Smooth muscle cell (in vitro differentiated cells): Measurements from ENCODE around the gene C12orf75. TPM values are rescaled to one million over a fixed set of nuclear protein-coding genes. Genes with fewer than 3 reads are reported as not detected.
"Not testable (repeated sequence)": the region's sequence is repeated elsewhere in the genome, so short reads cannot be mapped to it uniquely, and the experiment has no call there.

ENCODE experiments used
- DNase-seq: peaks from one replicate; lab custom pipeline; 2025; ENCODE audit not compliant: unreplicated experiment; lab: John Stamatoyannopoulos, UW
- H2AFZ ChIP-seq: fragments of 200-600 bp; sonication (generic); 2 replicates; pipeline ENCODE4 v1.6.0; 2016; ENCODE audit warnings: antibody characterized with exemption, low read depth, mild to moderate bottlenecking
- H3F3A ChIP-seq: fragments of 200-600 bp; sonication (generic); 2 replicates; pipeline ENCODE4 v1.6.0; 2017; ENCODE audit warnings: antibody characterized with exemption, low read depth
- H3K27ac ChIP-seq: fragments of 200-600 bp; sonication (generic); 2 replicates; pipeline ENCODE4 v1.5.1; 2016; ENCODE audit warnings: low read depth, mild to moderate bottlenecking
- H3K27me3 ChIP-seq: fragments of 200-600 bp; sonication (generic); 2 replicates; pipeline ENCODE4 v1.6.1; 2016; ENCODE audit warnings: low read depth, mild to moderate bottlenecking
- H3K36me3 ChIP-seq: fragments of 200-600 bp; sonication (generic); 2 replicates; pipeline ENCODE4 v1.5.1; 2016; ENCODE audit warnings: low read depth
- H3K4me1 ChIP-seq: fragments of 200-600 bp; sonication (generic); 2 replicates; pipeline ENCODE4 v1.5.1; 2016; ENCODE audit warnings: low read depth
- H3K4me2 ChIP-seq: fragments of 200-600 bp; sonication (generic); 2 replicates; pipeline ENCODE4 v1.6.0; 2016; ENCODE audit warnings: mild to moderate bottlenecking
- H3K4me3 ChIP-seq: fragments of 200-600 bp; sonication (generic); 2 replicates; pipeline ENCODE4 v1.5.1; 2016; ENCODE audit warnings: mild to moderate bottlenecking
- H3K79me2 ChIP-seq: fragments of 200-600 bp; sonication (generic); 2 replicates; pipeline ENCODE4 v1.6.0; 2016; ENCODE audit warnings: low read depth, mild to moderate bottlenecking
- H3K9ac ChIP-seq: fragments of 200-600 bp; sonication (generic); 2 replicates; pipeline ENCODE4 v1.6.0; 2016; ENCODE audit warnings: low read depth
- H3K9me3 ChIP-seq: fragments of 200-600 bp; sonication (generic); replicated peaks from 2 replicates; pipeline ENCODE4 v1.5.1; 2016; ENCODE audit warnings: low read depth
- H4K20me1 ChIP-seq: fragments of 200-600 bp; sonication (generic); 2 replicates; pipeline ENCODE4 v1.6.0; 2016; ENCODE audit warnings: low read depth
- CTCF ChIP-seq: fragments of 200-600 bp; sonication (generic); IDR thresholded peaks from 2 replicates; pipeline ENCODE4 v1.5.1; 2017; ENCODE audit warnings: borderline replicate concordance, mild to moderate bottlenecking, antibody characterized with exemption; ENCODE audit not compliant: insufficient read depth, poor library complexity, severe bottlenecking
- WGBS: methylation state at CpG from one replicate; pipeline ENCODE4 v1.1.7; 2016; ENCODE audit warnings: low lambda C conversion rate; 5-methylcytosine and 5-hydroxymethylcytosine counted together
- polyA plus RNA-seq: library from polyadenylated mRNA; unstranded; fragments of >200 nt; fragmentation: Nextera tagmentation; extraction: Ambion mirVana; gene quantifications from 2 replicates; pipeline ENCODE4 v1.2.1, GENCODE V29; 2016
- total RNA-seq: library from RNA; depleted of rRNA; stranded (reverse); fragments of >200 nt; gene quantifications from 2 replicates; pipeline ENCODE4 v1.2.3, GENCODE V29; 2014

The C12orf75 gene
- total and polyA plus RNA-seq, 2 experiments from 2014 or later: 201 to 309 TPM

GRCh38 chr12:105338966-105339365 is 8.5 kb downstream of the C12orf75 start:
- TF ChIP-seq CTCF: no peak
- H3K27me3 ChIP-seq: no peaks in the 10 kb centered on the region
- no peak for DNase-seq
- peaks cover 17% of the 10 kb centered on the region for H3K4me1 ChIP-seq
- H3K4me3 ChIP-seq: no peak overlapping the region
- H2AFZ ChIP-seq: no peak overlapping the region
- peaks cover 94% of the 10 kb centered on the region for H3K79me2 ChIP-seq
- H3K27ac ChIP-seq: no peak overlapping the region
- no peak overlapping the region for H3K4me2 ChIP-seq
- no peaks in the 10 kb centered on the region for H3K9me3 ChIP-seq
- peaks cover 7% of the 10 kb centered on the region for H3K36me3 ChIP-seq
- H4K20me1 ChIP-seq: peaks cover 23% of the 10 kb centered on the region
- no peak overlapping the region for H3K9ac ChIP-seq
- WGBS: 100% methylated on average over 1 of the region's 1 CpG
- peaks cover 16% of the 10 kb centered on the region for H3F3A ChIP-seq

- H3K4me2 ChIP-seq: no peak overlapping the region
- no peak for TF ChIP-seq CTCF
Measured at GRCh38 chr12:105341010-105341409, 10.5 kb downstream of the C12orf75 start.

GRCh38 chr12:105341620-105342019 is 11.1 kb downstream of the C12orf75 start:
- not testable (repeated sequence) for H3K4me3 ChIP-seq, H2AFZ ChIP-seq, H3K9ac ChIP-seq, DNase-seq, H3K9me3 ChIP-seq, H3K27me3 ChIP-seq, H3K4me1 ChIP-seq, H3K36me3 ChIP-seq, H3F3A ChIP-seq, H3K27ac ChIP-seq, H3K4me2 ChIP-seq
- peaks cover 96% of the 10 kb centered on the region for H3K79me2 ChIP-seq
- WGBS: 94% methylated on average over 1 of the region's 1 CpG
- peaks cover 25% of the 10 kb centered on the region for H4K20me1 ChIP-seq

More at GRCh38 chr12:105341010-105341409, 10.5 kb downstream of the C12orf75 start:
- Histone ChIP-seq H2AFZ (no peak overlapping the region), H3K27me3 (no peaks in the 10 kb centered on the region), H3K4me1 (peaks cover 4% of the 10 kb centered on the region), H3K27ac (no peak overlapping the region), H3K36me3 (peaks cover 7% of the 10 kb centered on the region), H4K20me1 (peaks cover 22% of the 10 kb centered on the region), H3K9me3 (no peaks in the 10 kb centered on the region), H3K9ac (no peak overlapping the region), H3K4me3 (no peak overlapping the region), H3K79me2 (peaks cover 96% of the 10 kb centered on the region), H3F3A (no peaks in the 10 kb centered on the region)
- WGBS: 94% methylated on average over 2 of the region's 2 CpGs
- DNase-seq: no peak

DNA sequence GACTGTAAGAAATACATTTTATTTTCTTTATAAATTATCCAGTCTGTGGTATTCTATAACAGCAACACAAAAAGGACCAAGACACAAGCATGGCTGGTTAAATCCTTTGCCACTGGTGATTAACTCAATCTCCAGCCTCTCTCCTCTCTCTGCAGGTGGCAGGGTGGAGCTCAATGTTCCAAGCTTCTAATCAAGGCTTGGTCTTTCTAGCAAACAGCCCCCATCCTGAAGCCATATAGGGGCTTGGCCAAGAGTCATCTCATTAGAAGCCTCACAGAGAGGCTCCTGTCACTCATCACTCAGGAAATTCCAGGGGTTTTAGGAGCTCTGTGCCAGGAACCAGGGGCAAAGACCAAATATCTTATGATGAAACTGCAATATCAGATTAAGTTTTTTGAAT is 12.0 kb downstream of the C12orf75 start:
- peaks cover 95% of the 10 kb centered on the region for H3K79me2 ChIP-seq
- no peak overlapping the region for H3K27ac ChIP-seq
- no peak for TF ChIP-seq CTCF
- H3K27me3 ChIP-seq: no peaks in the 10 kb centered on the region
- peaks cover 30% of the 10 kb centered on the region for H4K20me1 ChIP-seq
- DNase-seq: no peak
- no peak overlapping the region for H2AFZ ChIP-seq
- H3K4me2 ChIP-seq: no peak overlapping the region
- no peaks in the 10 kb centered on the region for H3K9me3 ChIP-seq
- peaks cover 11% of the 10 kb centered on the region for H3K4me1 ChIP-seq
- peaks cover 7% of the 10 kb centered on the region for H3K36me3 ChIP-seq
- no peak overlapping the region for H3K9ac ChIP-seq
- H3F3A ChIP-seq: no peaks in the 10 kb centered on the region
- no peak overlapping the region for H3K4me3 ChIP-seq
